ENCODE results near the gene MERTK.

DNA sequence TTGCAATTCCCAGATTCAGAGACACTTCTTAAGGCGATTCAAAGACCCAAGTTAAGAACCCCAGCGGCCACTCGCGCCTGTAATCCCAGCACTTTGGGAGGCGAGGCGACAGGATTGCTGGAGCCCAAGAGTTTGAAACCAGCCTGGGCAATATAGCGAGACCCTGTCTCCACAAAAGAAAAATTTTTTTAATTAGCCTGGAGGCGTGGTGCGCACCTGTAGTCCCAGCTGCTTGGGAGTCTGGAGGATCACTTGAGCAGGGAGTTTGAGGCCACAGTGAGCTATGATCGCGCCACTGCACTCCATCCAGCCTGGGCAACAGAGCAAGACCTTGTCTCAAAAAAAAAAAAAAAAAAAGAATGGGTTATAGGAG lies 13.8 kb upstream of the MERTK start:
- TF ChIP-seq, protein P1, sequence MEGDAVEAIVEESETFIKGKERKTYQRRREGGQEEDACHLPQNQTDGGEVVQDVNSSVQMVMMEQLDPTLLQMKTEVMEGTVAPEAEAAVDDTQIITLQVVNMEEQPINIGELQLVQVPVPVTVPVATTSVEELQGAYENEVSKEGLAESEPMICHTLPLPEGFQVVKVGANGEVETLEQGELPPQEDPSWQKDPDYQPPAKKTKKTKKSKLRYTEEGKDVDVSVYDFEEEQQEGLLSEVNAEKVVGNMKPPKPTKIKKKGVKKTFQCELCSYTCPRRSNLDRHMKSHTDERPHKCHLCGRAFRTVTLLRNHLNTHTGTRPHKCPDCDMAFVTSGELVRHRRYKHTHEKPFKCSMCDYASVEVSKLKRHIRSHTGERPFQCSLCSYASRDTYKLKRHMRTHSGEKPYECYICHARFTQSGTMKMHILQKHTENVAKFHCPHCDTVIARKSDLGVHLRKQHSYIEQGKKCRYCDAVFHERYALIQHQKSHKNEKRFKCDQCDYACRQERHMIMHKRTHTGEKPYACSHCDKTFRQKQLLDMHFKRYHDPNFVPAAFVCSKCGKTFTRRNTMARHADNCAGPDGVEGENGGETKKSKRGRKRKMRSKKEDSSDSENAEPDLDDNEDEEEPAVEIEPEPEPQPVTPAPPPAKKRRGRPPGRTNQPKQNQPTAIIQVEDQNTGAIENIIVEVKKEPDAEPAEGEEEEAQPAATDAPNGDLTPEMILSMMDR (IDR thresholded peaks at IDR 0.05) = no peak
- no peak for TF ChIP-seq POLR2A (IDR thresholded peaks at IDR 0.05)
